ENCODE measurements around the gene ETFA.
A peak's percentile ranks its signal among the peaks of the same experiment; 100 is the strongest.

ETFA gene

DNA sequence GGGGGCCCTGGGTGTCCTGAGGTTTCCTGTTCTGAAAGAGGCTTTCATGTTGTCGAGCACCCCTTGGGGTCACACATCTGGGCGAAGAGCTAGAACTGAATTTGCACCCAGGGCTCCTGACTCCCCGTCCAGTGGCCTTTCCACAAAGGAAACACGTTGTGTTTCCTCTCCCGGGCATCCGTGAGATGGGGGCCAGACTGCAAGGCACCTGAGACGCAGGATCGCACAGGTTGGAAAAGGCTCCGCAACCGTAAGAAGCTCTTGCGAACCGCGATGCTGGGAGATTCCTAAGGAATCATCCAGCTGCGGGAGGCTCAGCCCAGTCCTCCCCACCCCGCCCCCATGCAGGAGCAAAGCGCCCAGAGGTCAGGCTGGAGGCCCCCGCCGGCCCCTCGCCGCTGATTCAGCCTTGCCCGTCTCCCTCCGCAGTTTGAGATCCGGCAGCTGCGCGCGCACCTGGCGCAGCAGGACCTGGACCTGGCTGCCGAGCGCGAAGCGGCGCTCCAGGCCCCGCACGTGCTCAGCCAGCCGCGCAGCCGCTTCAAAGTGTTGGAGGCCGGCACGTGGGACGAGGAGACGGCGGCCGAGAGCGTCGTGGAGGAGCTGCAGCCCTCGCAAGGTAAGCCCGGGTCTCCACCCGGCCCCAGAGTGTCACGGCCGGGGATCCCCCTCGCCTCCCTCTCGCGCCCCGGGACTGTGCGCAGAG is 119.6 kb downstream of the ETFA start:
- DNase-seq, result no peak

DNA sequence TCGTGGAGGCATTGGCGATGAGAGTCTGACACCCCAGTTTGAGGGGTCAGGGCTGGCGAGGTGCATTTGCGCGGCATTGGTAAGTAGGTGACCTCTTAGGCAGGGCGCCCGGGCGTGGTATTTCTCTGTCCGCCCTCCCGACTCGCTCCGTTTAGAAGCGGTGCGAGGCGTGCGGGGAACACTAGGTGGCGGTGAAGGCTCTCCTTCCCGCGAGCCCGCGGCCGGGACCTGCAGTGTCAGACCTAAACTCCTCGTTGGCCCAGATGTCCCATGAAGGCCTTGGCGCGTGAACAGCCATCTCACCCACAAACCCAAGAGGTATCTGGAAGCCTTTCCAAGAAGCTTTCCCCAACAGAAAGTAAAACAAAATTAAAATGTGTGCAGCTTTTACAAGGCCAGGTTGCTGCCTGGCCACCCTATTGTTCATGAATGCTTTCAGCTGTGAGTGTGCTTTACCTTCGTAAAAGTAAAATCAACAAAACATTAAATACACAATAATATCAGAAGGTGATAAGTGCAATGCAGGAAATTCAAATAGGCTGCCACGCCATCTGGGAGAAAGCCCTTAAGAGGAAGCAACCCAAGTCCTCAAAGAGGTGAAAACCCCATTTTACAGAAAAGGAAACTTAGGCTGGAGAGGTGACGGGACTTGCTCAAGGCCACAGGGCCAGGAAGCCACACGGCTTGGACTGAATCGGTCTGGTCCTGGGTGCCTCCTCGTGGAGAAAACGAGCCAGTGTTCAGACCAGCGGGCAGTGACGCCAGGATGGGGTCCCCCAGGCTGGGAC is 120.3 kb downstream of the ETFA start:
- peak; percentile 42 to 58 for DNase-seq

DNA sequence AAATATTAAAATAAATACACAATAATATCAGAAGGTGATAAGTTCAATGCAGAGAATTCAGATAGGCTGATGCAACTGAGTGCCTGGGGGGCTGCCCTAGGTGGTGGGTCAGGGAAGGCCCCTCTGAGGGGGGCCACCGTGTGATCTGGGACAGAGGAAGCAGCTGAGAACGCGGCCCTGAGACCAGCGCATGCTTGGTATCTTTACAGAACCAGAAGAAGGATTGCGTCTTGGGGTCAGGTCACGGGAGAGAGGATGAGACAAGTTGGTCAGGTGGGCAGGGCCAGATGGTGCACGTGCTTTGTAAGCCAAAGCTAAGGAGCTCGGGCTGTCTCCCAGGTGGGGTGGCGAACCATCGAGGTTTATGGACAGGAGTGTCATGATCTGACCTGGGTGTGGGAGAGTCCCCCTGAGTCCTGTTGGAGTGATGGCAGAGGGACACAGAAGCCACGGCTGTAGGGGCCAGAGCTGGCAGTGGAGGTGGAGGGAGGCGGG is 121.2 kb downstream of the ETFA start:
- DNase-seq, result no peak

DNA sequence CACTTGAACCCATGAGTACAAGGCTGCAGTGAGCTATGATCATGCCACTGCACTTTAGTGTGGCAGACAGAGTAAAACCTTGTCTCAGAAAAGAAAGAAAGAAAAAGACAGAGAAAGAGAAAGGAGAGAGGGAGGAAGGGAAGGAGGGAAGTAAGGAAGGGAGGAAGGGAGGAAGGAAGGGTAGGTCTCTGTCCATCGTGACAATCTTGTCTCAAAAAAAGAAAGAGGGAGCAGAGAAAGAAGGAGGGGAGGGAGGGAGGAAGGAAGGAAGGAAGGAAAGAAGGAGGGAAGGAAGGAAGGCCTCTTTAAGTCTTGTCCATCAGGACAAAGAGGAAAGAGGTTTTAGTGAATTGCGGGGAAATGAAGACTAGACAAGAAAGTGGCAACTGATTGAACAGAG is 122.2 kb downstream of the ETFA start:
- no peak for DNase-seq

DNA sequence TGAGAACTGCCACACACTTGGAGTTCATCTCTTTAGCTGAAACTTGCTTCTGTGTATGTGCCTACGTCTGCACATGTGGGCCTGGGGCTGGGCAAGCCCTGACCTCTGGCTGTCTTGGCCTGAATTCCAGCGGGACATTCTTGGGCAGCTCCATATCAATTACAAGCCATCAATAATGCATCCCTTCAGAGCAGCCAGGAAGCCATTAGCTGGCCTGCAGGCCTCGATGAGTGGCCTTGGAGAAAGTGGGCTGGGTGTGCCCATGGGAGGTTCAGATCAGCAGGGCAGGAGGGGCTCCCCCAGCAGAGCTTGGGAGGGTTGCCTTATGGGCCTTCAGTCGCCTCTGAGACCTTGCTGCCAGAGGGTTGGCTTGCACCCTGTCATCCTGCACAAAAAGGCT is 124.1 kb downstream of the ETFA start:
- no peak for DNase-seq

DNA sequence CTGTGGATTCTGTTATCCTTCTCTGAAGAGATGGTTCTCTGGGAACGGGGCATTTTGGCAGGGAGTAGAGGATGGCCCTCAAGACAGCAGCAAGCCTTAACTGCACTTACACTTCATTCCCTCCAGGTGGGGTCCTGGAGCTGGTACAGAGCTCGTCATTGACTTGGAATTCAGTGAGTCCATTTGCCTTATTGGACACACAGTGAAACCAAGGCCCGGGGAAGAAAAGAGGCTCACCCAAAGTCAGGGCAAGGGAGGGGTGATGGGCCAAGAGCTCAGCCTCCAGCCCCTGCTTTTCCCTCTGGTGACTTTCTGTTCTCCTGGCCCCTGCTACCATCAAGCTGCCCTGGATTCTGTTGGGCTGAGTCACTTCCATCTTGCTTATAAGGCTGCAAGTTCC is 125.6 kb downstream of the ETFA start:
- DNase-seq, result peak; percentile 11 to 17

DNA sequence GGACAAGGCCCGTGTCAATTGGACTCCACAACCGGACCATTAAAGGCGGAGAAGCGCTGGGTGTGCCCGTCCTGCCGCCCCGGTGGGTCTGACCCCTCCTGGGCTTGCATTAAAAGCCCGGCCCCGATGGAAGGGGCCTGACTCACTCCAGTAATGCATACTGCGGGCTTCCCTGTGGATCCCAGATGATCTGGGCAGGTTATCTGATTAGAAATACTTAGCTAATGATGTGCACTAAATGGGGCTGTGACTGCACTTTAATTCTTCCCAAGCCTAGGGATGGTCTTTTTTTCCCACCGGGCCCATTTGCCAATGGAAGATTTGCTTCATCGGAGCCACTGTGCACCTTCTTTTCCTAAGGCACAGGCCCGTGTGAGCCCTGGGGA is 126.6 kb downstream of the ETFA start:
- DNase-seq, result no peak

DNA sequence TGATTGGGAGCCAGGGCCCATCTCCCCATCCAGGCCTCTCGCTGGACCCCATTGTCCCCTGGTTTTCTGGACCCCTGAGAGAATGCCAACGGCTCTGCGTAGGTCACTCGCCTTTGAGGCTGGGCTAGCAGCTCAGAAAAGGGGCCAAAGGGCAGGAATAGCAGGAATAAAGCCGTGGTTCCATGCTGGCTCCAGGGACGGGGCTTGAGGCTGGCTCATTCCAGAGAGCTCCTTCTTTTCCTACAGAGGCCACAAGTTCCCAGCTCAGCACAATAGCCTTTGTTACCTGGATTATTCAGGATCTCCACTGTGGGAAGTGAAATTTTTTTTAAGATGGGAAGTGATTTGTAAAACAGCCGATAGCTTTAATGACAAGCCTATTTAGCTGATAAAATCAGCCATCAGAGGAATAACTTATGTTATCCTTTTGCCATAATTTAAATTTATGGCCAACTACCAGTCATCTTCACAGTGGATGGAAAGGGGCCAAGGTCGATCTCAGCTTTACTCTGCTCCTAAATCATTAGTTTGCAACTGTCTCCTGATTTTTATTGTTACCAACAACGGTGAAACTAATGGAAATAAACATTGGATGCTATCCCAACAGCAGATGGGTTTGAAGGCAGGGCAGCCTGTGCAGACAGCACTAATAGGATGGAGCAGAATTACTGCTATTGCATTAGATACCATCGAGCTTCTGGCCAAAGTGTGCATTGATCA is 127.2 kb downstream of the ETFA start:
- no peak for DNase-seq

DNA sequence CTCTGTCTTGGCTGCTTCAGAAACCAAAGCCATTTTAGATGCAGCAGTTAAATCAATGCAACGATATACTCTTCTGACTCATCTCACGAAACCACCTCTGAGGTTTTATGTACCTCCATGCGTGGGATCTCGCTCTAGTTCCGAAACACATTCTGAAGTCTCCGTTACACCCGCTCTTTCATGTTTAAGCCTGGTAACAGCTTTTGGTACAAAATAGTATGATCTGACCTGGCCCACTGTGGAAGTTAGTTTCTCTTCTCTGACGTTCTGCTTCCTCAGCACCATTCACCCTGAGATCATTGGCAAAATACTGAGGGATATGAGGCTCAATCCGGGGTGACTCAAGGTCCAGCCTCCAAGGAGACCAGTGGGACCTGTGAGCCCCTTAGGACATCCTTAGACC is 129.6 kb downstream of the ETFA start:
- no peak for DNase-seq

DNA sequence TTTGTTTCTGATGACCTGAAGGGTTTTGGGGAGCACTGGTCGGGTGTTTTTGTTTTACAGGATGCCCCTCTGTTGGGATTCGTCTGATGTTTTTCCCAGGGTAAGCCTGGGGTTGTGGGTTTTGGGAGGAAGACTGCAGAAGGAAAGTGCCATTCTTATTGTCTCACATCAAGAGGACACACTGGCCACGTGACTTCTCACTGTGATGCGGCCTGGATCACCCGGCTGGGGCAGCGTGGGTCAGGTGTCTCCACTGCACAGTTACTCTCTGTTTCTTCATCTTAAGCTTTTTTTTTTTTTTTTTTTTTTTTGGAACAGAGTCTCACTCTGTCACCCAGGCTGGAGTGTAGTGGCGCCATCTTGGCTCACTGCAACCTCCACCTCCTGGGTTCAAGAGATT is 130.9 kb downstream of the ETFA start:
- DNase-seq, result no peak

DNA sequence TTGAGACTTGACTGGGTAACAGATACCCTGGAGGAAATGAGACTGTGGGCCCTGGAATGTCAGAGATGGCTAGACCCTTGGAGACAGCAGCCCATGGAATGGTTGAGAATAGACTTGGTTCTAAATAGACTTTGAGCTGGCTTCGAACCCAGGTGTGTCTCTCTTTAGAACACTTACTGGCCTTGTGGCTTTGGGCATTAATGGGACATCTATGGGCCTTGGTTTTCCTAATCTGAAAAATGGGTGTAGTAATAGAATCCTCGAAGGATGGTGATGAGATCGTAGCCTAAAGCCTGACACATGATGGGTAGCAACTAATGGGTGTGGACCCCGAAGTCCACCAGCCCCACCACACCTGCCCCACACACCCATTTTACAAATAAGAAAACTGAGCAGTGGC is 132.2 kb downstream of the ETFA start:
- DNase-seq, result no peak

DNA sequence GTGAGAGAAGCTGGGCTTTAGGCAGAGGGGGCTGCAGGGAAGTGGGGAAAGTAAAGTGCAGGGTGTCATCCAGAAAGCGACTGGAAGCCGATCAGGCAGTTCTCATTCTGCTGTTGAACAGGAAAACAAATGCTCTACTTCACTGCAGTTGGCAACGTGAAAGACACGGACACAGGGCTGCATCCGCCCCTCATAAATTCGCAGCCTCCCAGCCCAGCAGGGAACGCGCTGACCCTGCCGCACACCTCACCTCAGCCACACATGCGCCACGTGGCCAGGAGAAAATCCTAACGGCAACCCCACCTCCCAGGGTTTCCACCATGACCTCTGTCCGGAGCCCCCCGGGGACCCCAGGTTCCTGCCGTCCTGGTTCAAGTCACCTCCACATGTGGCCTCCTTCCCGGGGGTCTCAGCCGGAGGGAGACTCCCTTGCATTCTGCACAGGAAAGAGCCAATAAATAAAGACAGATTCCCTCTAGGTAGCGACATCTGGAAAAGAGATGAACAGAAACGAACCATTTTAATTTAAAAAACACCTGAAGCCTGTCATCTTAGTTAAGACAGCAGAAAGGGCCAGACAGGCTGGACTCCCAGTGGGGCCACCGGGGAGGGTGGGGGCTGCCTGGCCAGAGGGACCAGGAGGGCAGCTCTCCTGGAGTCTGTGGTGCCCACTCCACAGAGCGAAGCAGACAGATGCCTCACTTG is 132.8 kb downstream of the ETFA start:
- no peak for DNase-seq

DNA sequence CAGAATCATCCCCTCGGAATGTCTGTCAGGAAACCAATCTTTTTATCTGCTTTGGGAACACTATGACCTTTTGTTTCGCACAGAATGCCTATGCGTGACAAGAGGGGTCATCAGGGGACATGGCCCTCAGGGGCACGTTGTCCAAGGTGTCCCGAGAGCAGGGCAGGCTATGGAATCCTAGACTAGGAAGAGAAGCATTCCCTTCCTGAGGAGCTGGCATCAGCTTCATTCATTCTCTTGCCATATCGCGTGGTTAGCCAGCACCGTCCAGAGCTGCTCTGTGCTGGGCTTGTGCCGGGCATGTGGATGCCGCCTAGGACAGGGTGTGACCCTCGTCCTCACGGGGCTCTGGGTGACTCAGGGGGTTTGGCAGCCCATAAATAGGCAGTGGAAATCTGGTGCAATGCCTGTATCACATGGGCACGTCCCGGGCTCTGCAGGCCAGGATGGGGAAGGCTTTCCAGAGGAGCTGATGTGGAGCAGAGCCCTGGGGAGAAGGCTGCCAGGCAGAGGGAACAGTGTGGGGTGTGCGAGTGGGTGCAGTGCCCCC is 133.7 kb downstream of the ETFA start:
- DNase-seq, result no peak

DNA sequence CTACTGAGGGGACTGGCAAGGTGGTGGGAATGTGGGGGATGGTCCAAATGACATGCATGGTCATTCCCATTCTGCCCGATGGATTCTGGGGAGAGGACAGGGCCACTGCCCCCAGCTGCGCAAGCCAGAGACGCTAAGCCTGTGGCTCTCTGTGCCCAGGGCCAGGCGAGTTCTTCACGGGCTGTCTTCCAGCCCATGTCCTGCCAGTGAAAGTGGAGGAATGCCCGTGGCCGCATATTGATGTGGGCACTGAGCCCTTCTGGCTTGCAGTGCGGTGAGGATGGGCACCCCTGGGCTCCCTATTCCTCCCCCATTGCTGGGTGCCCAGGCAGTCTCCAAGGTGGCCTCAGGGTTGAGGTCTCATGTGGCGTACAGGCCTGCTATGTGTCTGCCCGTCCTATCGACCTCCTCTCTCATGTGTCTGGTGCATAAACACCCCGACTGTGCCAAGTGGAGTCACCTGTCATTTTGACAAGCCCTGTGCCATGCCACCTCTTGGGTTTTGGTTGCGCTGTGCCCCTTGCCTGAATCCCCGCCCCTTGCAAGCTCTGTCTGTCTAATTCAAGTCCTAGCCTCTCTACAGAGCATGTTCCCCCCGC is 134.7 kb downstream of the ETFA start:
- no peak for DNase-seq

DNA sequence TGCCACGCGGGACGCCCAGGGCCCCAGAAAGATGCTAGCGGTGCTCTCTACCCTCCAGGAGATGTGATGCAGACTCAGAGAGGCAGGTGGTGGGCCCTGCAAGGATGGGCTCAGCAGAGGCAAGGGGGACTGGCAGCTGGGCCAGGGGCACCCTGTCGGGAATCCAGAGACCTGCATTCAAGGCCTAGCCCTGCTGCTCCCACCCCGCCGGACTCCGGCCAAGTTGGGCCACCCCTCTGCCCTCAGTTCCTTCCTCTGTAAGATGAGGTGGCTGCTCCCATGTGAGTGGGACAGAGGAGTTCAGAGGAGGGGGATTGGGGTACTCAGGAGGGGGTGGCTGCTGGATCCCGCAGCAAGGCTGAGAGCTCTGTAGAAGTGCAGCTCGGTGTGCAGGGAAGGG is 135.2 kb downstream of the ETFA start:
- no peak for DNase-seq

DNA sequence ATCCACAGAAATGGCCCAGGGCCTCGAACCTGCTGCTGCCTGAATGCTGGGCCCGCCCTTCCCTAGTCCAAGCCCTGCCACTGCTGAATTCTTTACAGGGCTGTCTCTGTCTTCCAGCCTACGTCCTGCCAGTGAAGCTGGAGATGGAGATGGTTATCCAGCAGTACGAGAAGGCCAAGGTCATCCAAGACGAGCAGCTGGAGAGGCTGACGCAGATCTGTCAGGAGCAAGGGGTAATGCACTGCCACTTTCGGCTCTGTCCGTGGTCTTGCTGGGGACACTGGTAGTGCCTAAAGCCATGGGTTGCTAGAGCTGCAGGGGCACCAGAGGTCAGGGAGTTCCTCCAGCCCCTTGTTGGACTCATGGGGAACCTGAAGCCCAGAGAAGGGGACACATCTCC is 135.8 kb downstream of the ETFA start:
- no peak for DNase-seq

DNA sequence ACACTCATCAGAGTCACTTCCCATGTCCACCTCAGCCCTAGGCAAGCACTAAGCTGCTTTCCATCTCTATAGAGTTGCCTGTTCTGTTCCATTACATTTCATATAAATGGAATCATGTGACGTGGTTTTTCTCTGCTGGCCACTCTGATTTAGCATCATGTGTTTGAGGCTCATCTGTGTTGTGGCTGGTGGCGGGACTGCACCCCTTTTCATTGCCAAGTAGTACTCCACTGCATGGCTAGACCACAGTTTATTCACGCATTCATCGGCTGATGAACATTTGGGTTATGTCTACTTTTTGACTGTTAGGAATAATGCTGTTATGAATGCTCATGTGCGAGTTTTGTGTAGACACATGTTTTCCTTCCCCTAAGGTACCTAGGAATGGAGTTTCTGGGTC is 136.6 kb downstream of the ETFA start:
- no peak for DNase-seq

DNA sequence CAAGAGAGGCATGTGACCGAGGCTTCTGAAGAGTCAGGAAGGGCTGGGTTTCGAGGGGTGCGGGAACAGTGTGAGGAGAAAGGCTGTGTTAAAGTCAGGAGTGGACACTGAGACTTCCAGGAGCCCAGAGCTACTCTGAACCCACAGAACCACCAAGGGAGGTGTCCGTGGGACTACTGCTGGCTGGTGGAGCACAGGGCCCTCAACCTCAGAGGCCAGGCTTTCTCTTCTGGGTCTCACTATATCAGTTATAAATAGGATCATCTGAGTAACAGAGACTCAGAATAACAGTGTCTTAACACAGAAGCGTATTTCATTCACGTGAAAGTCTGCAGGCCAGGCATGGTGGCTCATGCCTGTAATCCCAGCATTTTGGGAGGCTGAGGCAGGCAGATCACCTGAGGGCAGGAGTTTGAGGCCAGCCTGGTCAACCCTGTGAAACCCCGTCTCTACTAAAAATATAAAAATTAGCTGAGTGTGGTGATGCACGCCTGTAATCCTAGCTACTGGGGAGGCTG is 137.9 kb downstream of the ETFA start:
- no peak for DNase-seq

DNA sequence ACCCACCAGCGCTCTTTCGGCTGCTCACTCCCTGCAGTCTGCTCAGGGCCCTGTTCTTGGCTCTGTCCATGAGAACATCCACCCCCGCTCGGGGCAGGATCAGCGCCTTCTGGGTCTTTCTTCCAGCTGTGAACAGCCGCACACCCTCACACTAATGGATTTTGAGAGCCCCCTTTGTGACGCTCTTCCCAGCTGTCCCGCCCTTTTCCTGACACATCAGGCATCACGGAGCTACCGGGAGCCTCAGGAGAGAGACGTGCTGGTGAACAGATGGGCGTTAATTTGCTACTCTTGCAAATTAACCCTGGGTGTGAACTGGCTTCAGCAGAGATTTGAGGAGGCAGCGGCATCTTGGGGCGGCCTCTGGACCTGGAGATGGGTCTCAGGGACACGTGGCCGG is 138.5 kb downstream of the ETFA start:
- DNase-seq, result no peak

DNA sequence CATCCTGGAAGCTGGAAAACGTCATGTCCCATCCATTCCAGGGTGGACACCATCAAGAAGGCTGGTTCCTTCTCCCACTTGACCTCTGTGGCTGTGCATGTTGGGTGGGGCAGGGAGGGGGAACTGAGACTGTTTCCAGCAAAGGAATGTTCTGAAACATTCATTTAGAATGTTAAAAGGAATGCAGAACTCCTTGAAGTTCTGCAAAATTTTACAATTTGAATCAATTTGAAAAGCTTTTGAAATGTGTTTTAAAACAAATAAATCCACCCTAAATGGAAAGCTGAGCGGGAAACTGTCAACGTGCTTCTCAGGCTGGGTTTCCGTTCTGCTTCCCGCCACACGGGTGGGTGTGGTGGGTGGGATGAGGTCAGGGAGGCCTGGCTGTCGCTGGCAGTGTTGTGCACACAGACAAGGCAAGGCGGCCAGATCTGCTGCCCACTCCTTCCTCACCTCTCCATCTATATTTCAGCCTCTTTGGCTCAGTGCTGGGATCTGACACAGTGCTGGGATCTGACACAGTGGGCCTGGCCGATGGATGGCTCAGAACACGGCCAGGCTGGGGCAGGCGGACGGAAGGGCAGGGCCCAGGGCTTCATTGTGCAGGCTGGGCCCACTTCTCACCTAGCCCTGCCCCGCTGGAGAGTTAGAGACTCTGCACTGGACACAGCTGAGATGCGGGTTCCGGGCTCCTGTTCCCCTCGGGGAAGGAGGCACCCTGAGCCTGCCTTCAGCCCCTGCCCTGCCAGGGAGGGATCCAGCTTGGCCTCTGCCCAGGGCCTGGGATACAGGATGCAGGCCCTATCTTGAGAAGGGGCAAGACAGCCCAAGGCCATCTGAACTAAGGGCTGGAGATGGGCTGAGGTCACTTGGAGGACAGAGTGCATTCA is 141.1 kb downstream of the ETFA start:
- DNase-seq, result no peak

DNA sequence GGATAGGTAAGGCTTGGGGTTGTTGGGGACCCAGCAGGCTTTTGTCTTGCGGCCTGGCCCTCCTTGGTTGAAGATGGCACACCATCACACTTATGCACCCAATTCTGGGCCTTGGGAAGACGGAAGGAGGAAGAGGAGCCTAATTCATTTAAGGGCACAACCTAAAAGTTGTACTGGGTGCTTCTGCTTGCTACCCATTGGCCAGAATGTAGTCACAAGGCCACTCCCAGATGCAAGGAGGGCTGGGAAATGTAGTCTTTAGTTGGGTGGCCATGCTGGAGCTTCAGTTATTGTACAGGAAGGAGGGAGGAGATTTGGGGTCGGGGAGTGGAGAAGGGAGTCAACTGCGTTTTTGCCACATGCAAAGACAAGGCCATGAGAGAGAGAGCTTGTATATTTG is 142.3 kb downstream of the ETFA start:
- no peak for DNase-seq

Measured in NCI-H1930 (cell line).